K562 (cell line): ENCODE measurements around the gene ACTN4. TPM values are rescaled to one million over a fixed set of nuclear protein-coding genes. Genes with fewer than 3 reads are reported as not detected.

Experiments used
- HDGF ChIP-seq: fragments of 450-650 bp; IDR thresholded peaks from 2 replicates; pipeline ENCODE4 v1.6.1; 2016
- JUND ChIP-seq, 2 experiments: IDR thresholded peaks; 2 replicates in 1 of 2; 3 replicates in 1 of 2; pipeline ENCODE4 v1.6.1; 2011; ENCODE audit warnings: borderline replicate concordance in 2 of 2, low read depth in 2 of 2, low read length in 2 of 2, improper control_type of control experiment in 1 of 2, missing biosample characterization in 1 of 2, missing genetic modification characterization in 1 of 2, missing genetic modification reagents in 1 of 2
- PHF20 ChIP-seq: fragments of 450-650 bp; IDR thresholded peaks from 2 replicates; pipeline ENCODE4 v1.6.1; 2018; ENCODE audit not compliant: partially characterized antibody
- POLR2A ChIP-seq: fragments of 450-650 bp; conservative IDR thresholded peaks from 2 replicates; pipeline ENCODE4 v1.6.1; 2016
- TSC22D4 ChIP-seq: fragments of 450-650 bp; IDR thresholded peaks from 2 replicates; pipeline ENCODE4 v1.6.1; 2016; ENCODE audit warnings: missing genetic modification characterization, missing biosample characterization, control low read depth
- ZBTB1 ChIP-seq: sonication (generic); formaldehyde crosslinking; IDR thresholded peaks from 2 replicates; pipeline ENCODE4 v1.8.1; 2023; ENCODE audit warnings: missing genetic modification reagents, low read depth, mild to moderate bottlenecking, borderline replicate concordance
- ZNF133 ChIP-seq: fragments of 250-450 bp; sonication (Bioruptor Pico); IDR thresholded peaks from 2 replicates; pipeline ENCODE4 v1.4.0; 2020; ENCODE audit warnings: mild to moderate bottlenecking
- ZNF407 ChIP-seq: fragments of 450-650 bp; IDR thresholded peaks from 2 replicates; pipeline ENCODE4 v1.6.1; 2016; ENCODE audit warnings: low read depth
- ZNF561 ChIP-seq: fragments of 450-650 bp; formaldehyde crosslinking; conservative IDR thresholded peaks from 2 replicates; pipeline ENCODE4 v1.4.0; 2020; ENCODE audit warnings: mild to moderate bottlenecking, moderate library complexity
- polyA plus RNA-seq, 8 experiments: library from polyadenylated mRNA; depleted of rRNA in 4 of 8; stranded (reverse) in 5 of 8; unstranded in 3 of 8; fragments of >200 nt; fragmentation: Nextera tagmentation in 2 of 8; fragmentation: Illumina TruSeq in 1 of 8; extraction: Ambion mirVana in 2 of 8; extraction: Trizol in 1 of 8; gene quantifications; 2 replicates each; pipeline versions ENCODE4 v1.2.1 to v1.2.3, GENCODE V29; 2011 to 2014; ENCODE audit warnings: inconsistent platforms in 1 of 8, missing spikeins in 1 of 8
- total RNA-seq, 7 experiments: library from RNA; depleted of rRNA in 6 of 7; stranded (reverse); fragments of >200 nt in 6 of 7; fragmentation: Illumina TruSeq in 2 of 7; extraction: Trizol in 2 of 7; gene quantifications; 2 replicates each; pipeline versions ENCODE4 v1.2.1 to v1.2.3, GENCODE V29; 2011 to 2021; ENCODE audit warnings: low replicate concordance in 1 of 7
- TF ChIP-seq, protein P1 (sequence below): sonication (generic); formaldehyde crosslinking; IDR thresholded peaks from 2 replicates; pipeline ENCODE4 v1.8.1; 2023; ENCODE audit warnings: missing genetic modification reagents, mild to moderate bottlenecking, borderline replicate concordance

ACTN4 gene
- total and polyA plus RNA-seq, 9 of the 15 experiments (the other 6 are each of a cell fraction or from before 2014, with no cell fraction given), result 3.1 to 385 (median 125) TPM

GRCh38 chr19:38727868-38728660, 80.6 kb downstream of the ACTN4 start (continued):
- TF ChIP-seq, protein P1, sequence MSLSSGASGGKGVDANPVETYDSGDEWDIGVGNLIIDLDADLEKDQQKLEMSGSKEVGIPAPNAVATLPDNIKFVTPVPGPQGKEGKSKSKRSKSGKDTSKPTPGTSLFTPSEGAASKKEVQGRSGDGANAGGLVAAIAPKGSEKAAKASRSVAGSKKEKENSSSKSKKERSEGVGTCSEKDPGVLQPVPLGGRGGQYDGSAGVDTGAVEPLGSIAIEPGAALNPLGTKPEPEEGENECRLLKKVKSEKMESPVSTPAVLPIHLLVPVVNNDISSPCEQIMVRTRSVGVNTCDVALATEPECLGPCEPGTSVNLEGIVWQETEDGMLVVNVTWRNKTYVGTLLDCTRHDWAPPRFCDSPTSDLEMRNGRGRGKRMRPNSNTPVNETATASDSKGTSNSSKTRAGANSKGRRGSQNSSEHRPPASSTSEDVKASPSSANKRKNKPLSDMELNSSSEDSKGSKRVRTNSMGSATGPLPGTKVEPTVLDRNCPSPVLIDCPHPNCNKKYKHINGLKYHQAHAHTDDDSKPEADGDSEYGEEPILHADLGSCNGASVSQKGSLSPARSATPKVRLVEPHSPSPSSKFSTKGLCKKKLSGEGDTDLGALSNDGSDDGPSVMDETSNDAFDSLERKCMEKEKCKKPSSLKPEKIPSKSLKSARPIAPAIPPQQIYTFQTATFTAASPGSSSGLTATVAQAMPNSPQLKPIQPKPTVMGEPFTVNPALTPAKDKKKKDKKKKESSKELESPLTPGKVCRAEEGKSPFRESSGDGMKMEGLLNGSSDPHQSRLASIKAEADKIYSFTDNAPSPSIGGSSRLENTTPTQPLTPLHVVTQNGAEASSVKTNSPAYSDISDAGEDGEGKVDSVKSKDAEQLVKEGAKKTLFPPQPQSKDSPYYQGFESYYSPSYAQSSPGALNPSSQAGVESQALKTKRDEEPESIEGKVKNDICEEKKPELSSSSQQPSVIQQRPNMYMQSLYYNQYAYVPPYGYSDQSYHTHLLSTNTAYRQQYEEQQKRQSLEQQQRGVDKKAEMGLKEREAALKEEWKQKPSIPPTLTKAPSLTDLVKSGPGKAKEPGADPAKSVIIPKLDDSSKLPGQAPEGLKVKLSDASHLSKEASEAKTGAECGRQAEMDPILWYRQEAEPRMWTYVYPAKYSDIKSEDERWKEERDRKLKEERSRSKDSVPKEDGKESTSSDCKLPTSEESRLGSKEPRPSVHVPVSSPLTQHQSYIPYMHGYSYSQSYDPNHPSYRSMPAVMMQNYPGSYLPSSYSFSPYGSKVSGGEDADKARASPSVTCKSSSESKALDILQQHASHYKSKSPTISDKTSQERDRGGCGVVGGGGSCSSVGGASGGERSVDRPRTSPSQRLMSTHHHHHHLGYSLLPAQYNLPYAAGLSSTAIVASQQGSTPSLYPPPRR (CRISPR knock-in tag), result no peak
- no peak for TF ChIP-seq ZNF407
- TF ChIP-seq TSC22D4 (tag), result no peak
- TF ChIP-seq POLR2A, result 0 out of 2 replicates have a peak, but pooled peaks have one; percentile 33
- peak; percentile 45 for TF ChIP-seq JUND (IDR thresholded peaks at IDR 0.05; ENCODE audit: borderline replicate concordance, low read depth, low read length)
- TF ChIP-seq JUND (tag; IDR thresholded peaks at IDR 0.05; ENCODE audit: borderline replicate concordance, low read depth, low read length), result peak; percentile 48; the same call in 1 of the 3 replicates
- TF ChIP-seq ZBTB1 (CRISPR knock-in tag), result no peak
- no peak for TF ChIP-seq ZNF133 (CRISPR knock-in tag)
- peak; percentile 57 for TF ChIP-seq PHF20
- TF ChIP-seq HDGF, result peak; percentile 97
- TF ChIP-seq ZNF561 (CRISPR knock-in tag), result no peak
